HG03280 (cell line): ENCODE data around the gene MEIS2.

Experiments used
- ATAC-seq: cut with Tn5 transposase; IDR thresholded peaks from one replicate; pipeline ENCODE4 v1.9.1; 2021; ENCODE audit warnings: mild to moderate bottlenecking, moderate library complexity; ENCODE audit not compliant: unreplicated experiment

MEIS2 gene

GRCh38 chr15:36841193-36841592, 259.2 kb downstream of the MEIS2 start:
- ATAC-seq = no peak
